Measurements from ENCODE around the gene UVRAG.

Gene UVRAG

DNA sequence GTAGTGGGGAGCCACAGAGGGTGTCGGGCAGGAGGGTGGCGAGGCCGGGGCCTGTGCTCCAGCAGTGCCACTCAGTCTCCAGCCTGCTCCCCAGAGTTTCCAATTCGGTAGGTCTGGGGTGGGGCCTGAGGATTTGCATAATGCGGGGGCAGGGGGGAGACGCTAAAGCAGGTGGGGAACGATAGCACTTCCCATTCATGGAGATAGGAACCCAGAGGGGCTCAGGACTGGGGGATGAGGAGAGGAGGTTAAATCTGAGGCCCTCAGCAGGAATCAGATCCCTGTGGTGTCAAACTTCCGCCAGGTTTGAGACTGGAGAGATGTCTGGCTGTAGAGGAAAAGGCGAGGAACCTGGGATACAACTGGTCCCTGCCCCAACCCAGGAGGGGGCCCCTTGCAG, 361.5 kb downstream of the UVRAG start:
- in situ Hi-C loops (cut with HindIII; ENCODE audit: low pct_unique_long_range_greater_than_20kb, low sequenced_read_pairs), result no loop called here
- DNase-seq (ENCODE audit: low read depth in 1 of 2, low spot score in 1 of 2), result no peak
- no peak for TF ChIP-seq JUND (IDR thresholded peaks at IDR 0.05; ENCODE audit: low read depth)

DNA sequence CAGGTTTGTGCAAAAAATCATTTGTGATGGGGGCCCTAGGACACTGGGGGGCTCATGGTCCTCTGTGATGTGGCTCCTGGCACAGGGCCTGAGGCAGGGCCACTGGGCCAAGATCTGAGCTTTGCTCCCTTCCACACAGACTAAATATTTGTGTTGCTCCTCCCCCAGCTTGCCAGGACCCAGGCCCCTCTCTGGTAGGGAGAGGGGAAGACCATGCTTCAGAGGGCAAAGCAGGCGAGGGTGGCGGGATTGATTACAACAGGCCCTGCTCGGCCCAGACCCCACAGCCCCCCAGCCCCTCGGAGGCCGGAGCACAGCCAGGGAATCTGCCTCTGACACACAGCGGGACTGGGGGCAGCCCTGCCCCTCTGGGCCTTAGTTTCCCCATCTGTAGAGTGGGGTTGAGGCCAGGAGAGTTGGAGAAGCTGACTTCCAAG, 362.3 kb downstream of the UVRAG start:
- no peak for TF ChIP-seq JUND (IDR thresholded peaks at IDR 0.05; ENCODE audit: low read depth)

GRCh38 chr11:76179147-76179546, 364.1 kb downstream of the UVRAG start:
- in situ Hi-C loops (cut with HindIII; ENCODE audit: low pct_unique_long_range_greater_than_20kb, low sequenced_read_pairs), result no loop called here

More for the DNA sequence above, 362.3 kb downstream of the UVRAG start:
- DNase-seq (ENCODE audit: low read depth in 1 of 2, low spot score in 1 of 2), result no peak
- in situ Hi-C loops (cut with HindIII; ENCODE audit: low pct_unique_long_range_greater_than_20kb, low sequenced_read_pairs), result no loop called here

DNA sequence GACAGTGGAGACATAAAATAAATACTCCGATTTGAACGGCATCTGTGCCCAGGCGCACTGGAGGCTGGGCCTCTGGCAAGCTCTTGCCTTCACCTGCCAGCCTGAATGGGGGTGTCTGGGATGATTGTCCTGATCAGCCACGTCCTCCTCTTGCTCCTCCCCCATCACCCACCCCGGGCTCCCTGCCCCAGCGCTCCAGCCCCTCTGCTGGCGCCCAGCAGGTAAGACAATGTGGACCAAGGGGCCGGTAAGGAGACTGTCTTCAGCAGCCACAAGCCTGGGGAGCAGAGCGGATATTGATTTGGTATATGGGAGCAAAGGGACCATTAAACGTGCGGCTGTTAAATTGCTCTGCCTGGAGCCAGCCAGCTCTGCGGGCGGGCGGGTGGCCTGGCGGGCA, 366.4 kb downstream of the UVRAG start:
- in situ Hi-C loops (cut with HindIII; ENCODE audit: low pct_unique_long_range_greater_than_20kb, low sequenced_read_pairs), result no loop called here
- no peak for TF ChIP-seq JUND (IDR thresholded peaks at IDR 0.05; ENCODE audit: low read depth)
- no peak for DNase-seq (ENCODE audit: low read depth in 1 of 2, low spot score in 1 of 2)

More at GRCh38 chr11:76179147-76179546, 364.1 kb downstream of the UVRAG start:
- no peak for TF ChIP-seq JUND (IDR thresholded peaks at IDR 0.05; ENCODE audit: low read depth)
- DNase-seq (ENCODE audit: low read depth in 1 of 2, low spot score in 1 of 2), result no peak

DNA sequence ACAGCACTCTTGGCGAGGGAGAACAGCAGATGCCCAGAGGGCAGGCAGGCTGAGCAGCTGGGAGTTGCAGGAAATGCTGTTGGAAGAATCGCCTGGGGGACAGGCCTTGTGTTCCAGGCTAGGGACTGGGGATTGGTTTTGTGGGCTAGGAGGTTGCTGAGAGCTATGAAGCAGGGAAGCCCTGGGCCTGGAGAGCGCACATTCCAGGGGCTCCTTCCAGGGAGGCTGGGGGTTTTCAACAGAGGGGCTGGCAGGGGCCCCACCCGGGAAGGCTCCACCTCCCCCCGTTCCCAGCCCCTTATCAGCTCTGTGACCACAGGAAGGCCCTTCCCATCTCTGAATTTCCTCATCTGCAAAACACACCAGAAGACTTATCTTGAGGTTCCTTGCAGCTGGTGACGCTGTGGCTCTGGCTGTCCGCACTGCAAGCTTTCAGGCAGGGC, 369.6 kb downstream of the UVRAG start:
- in situ Hi-C loops (cut with HindIII; ENCODE audit: low pct_unique_long_range_greater_than_20kb, low sequenced_read_pairs), result no loop called here
- no peak for TF ChIP-seq JUND (IDR thresholded peaks at IDR 0.05; ENCODE audit: low read depth)
- DNase-seq (ENCODE audit: low read depth in 1 of 2, low spot score in 1 of 2), result no peak

GRCh38 chr11:76185511-76185910, 370.5 kb downstream of the UVRAG start:
- no peak for DNase-seq (ENCODE audit: low read depth in 1 of 2, low spot score in 1 of 2)
- in situ Hi-C loops (cut with HindIII; ENCODE audit: low pct_unique_long_range_greater_than_20kb, low sequenced_read_pairs), result no loop called here

GRCh38 chr11:76185931-76186401, 371.0 kb downstream of the UVRAG start:
- TF ChIP-seq JUND (IDR thresholded peaks at IDR 0.05; ENCODE audit: low read depth), result no peak
- in situ Hi-C loops (cut with HindIII; ENCODE audit: low pct_unique_long_range_greater_than_20kb, low sequenced_read_pairs), result no loop called here
- no peak for DNase-seq (ENCODE audit: low read depth in 1 of 2, low spot score in 1 of 2)

More at GRCh38 chr11:76185511-76185910, 370.5 kb downstream of the UVRAG start:
- TF ChIP-seq JUND (IDR thresholded peaks at IDR 0.05; ENCODE audit: low read depth), result no peak

GRCh38 chr11:76186776-76187279, 371.8 kb downstream of the UVRAG start:
- in situ Hi-C loops (cut with HindIII; ENCODE audit: low pct_unique_long_range_greater_than_20kb, low sequenced_read_pairs), result no loop called here
- TF ChIP-seq JUND (IDR thresholded peaks at IDR 0.05; ENCODE audit: low read depth), result no peak
- no peak for DNase-seq (ENCODE audit: low read depth in 1 of 2, low spot score in 1 of 2)

DNA sequence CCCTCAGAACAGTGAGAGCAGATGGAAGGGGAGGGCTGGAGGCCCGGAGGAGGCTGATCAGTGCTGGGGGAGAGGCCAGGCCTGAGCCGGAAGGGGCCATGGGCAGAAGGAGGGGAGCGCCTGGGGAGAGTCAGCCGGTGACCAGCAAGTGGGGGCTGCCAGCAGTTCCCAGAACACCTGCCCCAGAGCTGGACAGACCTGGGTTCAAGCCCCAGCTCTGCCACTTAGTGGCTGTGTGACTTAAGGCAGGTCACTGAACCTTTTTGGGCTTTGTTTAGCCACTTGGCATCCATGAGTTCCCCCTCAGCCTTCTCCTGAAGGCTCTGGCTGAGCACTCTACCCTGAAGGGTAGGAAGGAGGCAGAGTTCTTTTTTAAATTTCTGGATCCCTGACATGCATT, 373.9 kb downstream of the UVRAG start:
- TF ChIP-seq JUND (IDR thresholded peaks at IDR 0.05; ENCODE audit: low read depth), result no peak
- DNase-seq (ENCODE audit: low read depth in 1 of 2, low spot score in 1 of 2), result no peak
- in situ Hi-C loops (cut with HindIII; ENCODE audit: low pct_unique_long_range_greater_than_20kb, low sequenced_read_pairs), result no loop called here

DNA sequence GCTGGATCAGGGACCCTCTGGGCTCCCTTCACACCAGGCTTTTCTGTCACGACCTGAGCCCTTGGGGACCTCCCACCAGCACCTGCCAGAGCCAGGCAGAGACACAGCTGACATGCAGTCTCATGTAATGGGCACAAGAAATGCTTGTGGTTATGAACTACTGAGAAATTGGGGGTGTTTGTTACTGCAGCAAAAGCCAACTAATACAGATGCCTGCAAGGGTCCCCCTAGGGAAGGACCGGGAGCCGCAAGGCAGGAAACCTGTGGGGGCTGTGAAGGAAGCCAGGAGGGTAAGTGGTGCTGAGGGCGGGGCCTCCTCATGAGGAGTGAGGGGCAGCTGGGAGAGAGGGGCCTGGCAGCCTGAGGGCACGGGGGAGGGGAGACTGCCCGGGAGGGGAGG, 374.7 kb downstream of the UVRAG start:
- DNase-seq (ENCODE audit: low read depth in 1 of 2, low spot score in 1 of 2), result no peak
- TF ChIP-seq JUND (IDR thresholded peaks at IDR 0.05; ENCODE audit: low read depth), result no peak
- in situ Hi-C loops (cut with HindIII; ENCODE audit: low pct_unique_long_range_greater_than_20kb, low sequenced_read_pairs), result no loop called here

- TF ChIP-seq JUND (IDR thresholded peaks at IDR 0.05; ENCODE audit: low read depth), result no peak
- in situ Hi-C loops (cut with HindIII; ENCODE audit: low pct_unique_long_range_greater_than_20kb, low sequenced_read_pairs), result no loop called here
- no peak for DNase-seq (ENCODE audit: low read depth in 1 of 2, low spot score in 1 of 2)
These were observed 375.4 kb downstream of the UVRAG start for GRCh38 chr11:76190376-76190775.
